HG02588 (cell line): ENCODE data around the gene TBXA2R.
A peak's percentile ranks its signal among the peaks of the same experiment; 100 is the strongest.
"Not testable (repeated sequence)": the region's sequence is repeated elsewhere in the genome, so short reads cannot be mapped to it uniquely, and the experiment has no call there.

ENCODE experiments used
- ATAC-seq: cut with Tn5 transposase; IDR thresholded peaks from one replicate; pipeline ENCODE4 v1.9.1; 2021; ENCODE audit warnings: mild to moderate bottlenecking, moderate library complexity; ENCODE audit not compliant: unreplicated experiment

TBXA2R gene

DNA sequence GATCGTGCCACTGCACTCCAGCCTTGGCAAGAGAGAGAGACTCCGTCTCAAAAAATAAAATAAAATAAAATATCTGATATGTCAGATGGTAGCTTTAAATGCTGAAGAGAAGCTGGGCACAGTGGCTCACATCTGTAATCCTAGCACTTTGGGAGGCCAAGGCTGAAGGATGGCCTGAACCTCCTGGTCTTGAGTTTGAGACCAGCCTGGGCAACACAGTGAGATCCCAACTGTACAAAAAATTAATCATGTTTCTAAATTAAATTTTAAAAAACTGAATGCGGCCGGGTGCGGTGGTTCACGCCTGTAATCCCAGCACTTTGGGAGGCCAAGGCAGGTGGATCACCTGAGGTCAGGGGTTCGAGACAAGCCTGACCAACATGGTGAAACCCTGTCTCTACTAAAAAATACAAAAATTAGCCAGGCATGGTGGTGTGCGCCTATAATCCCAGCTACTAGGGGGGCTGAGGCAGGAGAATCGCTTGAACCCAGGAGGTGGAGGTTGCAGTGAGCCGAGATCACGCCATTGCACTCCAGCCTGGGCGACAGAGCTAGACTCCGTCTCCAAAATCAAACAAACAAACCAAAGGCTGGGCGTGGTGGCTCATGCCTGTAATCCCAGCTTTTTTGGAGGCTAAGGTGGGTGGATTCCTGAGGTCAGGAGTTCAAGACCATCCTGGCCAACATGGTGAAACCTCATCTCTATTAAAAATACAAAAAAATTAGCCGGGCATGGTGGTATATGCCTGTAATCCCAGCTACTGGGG is 22.5 kb downstream of the TBXA2R start:
- ATAC-seq: not testable (repeated sequence)

DNA sequence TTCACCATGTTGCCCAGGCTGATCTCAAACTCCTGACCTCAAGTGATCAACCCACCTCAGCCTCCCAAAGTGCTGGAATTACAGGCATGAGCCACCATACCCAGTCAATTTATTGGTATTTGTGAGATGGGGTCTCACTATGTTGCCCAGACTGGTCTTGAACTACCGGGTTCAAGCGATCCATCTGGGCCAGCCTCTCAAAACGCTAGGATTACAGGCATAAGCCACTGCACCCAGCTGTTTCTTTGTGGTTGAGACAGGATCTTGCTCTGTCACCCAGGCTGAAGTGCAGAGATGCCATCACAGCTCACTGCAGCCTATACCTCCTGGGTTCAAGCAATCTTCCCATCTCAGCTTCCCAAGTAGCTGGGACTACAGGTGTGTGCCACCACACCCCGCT is 24.9 kb downstream of the TBXA2R start:
- ATAC-seq: not testable (repeated sequence)

DNA sequence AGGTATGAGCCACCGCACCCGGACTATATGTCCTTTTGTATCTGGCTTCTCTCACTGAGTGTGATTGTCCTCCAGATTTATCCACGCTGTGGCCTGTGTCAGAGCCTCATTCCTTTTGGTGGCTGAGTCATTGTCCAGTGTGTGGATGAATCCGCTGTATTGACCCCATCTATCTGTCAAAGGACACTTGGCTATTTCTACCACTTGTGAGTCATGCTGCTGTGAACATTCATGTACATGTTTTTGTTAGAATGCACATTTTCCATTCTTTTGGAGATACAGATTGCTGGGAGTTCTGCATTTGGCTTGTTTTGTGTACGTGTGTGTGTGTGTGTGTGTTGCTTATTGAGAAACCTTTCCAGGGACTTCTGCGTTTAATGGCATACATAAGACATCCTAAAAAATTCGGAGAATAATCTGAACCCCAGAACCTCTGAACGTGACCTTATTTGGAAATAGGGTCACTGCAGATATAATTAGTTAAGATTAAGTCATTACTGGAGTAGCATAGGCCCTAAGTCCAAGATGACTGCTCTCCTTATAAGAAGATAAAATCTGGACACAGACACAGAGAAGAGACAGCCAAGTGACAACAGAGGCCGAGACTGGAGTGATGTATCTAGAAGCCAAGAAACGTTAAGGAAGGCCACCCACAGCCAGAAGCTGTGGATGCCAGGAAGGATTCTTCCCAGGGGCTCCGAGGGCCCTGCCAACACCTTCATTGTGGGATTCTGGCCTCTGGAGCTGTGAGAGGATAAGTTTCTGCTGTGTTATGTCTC is 26.3 kb downstream of the TBXA2R start:
- no peak for ATAC-seq

DNA sequence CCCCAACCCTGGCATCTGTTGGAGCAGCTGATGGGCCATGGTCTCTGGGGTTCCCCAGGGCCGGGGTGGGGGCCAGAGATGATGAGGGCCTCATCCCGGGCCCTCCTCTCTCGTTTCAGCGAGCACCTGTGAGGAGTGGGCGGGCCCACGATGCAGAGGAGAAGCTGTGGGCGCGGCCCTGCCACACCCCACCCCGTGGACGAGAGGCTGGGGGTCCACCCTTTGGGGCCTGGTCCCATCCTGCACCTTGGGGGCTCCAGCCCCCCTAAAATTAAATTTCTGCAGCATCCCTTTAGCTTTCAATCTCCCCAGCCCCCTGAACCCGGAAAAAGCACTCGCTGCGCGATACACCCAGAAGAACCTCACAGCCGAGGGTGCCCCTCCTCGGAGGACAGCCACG is 28.3 kb downstream of the TBXA2R start:
- ATAC-seq: no peak

DNA sequence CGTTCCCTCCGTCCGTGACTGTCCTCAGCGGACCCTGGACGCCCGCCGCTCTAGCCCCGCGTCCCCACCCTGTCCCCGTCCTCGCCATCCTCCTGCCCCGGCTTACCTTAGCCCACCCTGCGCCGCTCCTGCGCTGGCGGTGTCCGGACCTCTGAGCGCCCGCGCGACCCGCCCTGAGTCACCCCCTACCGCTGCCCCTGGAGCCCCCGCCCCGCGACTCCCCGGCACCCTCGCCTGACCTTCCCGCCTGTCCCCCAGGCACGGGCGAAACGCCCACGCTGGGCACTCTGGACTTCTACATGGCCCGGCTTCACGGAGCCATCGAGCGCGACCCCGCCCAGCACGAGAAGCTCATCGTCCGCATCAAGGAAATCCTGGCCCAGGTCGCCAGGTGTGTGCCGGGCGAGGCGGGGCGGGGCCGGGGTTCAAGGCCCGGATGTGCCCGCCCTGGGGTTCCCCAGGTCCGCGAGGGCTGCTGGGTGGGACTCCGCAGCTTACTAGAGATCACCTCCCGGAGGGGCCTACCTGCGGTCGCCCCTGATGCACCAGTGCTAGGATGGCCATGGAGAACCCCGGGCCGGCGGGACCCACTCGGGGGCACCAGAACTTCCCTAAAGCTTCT is 28.8 kb downstream of the TBXA2R start:
- ATAC-seq: no peak

DNA sequence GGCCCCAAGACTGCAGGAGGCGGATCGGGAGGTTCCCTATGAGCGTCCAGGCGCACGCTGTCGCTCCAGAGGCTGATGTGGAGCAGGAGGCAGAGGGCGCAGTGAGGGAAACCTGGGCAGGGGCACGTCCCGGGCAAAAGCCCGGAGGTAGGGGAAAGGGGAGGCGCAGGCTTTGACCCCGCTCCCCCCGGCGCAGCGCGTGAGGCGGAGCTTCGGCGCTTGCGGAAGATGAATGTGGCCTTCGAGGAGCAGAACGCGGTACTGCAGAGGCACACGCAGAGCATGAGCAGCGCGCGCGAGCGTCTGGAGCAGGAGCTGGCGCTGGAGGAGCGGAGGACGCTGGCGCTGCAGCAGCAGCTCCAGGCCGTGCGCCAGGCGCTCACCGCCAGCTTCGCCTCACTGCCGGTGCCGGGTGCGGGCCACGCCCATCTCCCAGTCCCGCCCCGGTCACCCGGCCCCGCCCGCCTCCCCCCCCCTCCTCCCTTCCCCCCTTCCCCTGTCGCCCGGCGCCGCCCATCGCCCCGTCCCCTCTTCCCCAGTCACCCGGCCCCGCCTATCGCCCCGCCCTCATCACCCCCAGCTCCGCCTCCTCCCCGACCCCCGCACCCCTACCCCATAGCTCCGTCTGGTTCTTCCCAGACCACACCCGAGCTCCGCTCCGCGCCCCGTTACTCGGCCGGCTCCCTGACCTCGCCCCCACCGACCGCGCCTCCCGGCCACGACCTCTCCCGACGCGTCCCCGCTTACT is 29.8 kb downstream of the TBXA2R start:
- ATAC-seq: no peak

DNA sequence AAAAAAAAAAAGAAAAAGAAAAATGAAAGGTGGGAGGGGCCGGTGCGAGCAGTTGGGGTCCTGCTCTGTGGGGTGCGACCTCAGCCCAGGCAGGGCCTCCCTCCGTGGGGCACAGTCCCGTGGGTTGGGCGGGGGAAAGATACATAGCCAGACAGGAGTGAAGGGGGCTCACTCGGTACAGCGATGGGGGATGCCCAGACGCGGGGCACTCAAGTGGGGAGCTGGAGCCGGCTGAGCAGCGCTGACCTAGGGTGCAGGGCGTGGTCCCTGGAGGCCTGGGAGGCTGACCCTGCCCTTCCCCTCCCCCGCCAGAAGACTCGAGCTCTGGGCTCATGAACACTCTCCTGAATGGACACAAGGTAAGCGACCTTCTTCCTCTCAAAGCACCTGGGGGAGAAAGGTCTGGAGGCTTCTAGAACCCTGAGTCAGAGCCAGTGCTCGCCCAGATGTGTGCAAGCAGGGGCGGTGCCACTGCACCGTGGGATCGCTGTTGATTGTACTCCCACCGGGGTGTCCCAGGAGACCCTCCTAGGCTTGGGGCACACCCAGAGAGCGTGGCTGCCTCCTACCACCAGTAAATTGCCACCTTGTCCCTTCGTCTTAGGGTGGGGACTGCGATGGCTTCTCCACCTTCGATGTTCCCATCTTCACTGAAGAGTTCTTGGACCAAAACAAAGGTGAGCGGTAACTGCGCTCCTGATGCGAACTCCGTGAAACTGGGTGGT is 30.6 kb downstream of the TBXA2R start:
- ATAC-seq: no peak

DNA sequence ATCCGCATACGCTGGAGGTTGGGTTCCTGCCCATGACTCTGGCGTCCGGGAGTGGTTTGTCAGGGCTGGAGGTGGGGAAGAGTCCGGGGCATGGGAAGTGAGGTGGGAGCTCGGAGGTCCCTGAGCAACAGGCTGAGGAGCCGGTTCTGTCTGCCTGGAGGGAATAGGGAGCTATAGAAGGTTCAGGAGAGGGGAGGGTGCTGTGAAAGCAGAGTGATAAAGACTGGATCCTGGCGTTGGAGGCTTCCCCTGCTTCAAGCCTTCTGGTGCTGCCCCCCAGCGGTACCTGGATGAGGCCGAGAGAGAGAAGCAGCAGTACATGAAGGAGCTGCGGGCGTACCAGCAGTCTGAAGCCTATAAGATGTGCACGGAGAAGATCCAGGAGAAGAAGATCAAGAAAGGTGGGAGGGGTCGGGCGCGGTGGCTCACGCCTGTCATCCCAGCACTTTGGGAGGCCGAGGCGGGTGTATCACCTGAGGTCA is 31.4 kb downstream of the TBXA2R start:
- no peak for ATAC-seq

DNA sequence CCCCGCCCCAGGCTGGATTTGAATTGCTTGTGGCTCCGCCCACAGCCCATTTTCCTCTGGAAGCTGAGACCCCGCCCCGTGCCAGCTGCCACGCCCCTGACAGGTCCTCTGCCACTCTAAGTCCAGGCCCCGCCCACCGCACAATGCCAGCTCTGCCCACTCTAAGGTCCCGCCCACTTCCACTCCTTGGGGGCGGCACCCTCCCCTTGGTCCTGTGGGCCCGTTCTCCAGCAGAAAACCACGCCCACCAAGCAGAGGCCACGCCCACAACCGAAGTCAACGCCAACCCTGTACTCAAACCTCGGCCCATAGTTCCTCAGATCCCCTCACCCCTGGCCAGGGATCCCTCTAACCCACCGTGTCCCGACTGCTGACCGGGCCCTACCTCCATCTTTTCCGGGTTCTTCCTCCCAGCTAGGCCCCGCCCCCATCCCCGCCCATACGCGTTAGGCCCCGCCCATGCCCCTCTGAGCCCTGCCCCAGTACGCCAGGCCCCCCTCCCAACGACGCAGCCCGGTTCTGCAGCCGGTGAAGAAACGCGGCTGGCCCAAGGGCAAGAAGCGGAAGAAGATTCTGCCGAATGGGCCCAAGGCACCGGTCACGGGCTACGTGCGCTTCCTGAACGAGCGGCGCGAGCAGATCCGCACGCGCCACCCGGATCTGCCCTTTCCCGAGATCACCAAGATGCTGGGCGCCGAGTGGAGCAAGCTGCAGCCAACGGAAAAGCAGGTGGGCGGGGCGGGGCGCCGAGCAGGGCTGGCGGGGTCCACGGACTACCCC is 32.6 kb downstream of the TBXA2R start:
- ATAC-seq: no peak

DNA sequence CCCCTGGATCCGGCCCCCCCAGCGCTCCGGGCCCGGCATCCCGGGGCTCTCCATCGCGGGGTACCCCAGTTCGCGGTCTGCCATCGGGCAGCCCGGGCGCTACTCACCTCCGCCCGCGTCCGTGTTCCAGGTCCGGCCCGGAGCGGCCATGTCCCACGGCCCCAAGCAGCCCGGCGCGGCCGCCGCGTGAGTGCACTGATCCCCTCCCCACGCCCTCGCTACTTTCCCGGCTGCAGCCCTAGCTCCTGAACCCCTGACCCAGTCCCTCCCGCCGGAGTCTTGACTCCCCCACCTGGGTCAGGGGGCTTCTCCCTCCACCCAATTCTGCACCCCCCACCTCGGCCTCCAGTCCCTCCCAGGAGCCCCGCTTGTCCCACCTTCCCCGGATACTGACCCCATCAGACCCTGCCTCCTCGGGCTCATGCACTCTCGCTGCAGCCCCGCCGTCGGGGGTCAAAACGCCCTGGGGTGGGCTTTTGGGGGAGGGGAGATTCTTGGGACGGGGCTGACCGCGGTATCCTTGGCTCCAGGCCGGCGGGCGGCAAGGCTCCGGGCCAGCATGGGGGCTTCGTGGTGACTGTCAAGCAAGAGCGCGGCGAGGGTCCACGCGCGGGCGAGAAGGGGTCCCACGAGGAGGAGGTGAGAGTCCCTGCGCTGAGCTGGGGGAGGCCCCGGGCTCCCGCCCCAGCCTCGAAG is 33.4 kb downstream of the TBXA2R start:
- no peak for ATAC-seq

DNA sequence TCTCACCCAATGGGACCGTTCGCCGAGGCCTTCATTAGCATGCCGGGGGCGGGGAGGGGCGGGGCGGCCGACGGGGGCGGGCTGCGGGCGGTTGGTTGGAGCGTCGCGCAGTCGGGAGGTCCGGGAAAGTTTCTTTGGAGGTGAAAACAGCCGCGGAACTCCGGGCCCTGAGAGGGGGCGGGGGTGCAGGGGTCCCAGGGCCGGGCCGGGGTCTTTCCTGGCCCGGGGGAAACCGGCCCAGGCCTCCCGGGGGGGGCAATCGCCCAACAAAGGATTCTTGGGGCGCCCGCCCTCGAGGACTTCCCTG is 33.9 kb downstream of the TBXA2R start, which contains the start of gene HMG20B:
TSS of gene HMG20B (plus strand) at position 90 of the 307 bp plus-strand sequence. CDS start 366 bp downstream, outside the sequence.
- ATAC-seq: no peak

DNA sequence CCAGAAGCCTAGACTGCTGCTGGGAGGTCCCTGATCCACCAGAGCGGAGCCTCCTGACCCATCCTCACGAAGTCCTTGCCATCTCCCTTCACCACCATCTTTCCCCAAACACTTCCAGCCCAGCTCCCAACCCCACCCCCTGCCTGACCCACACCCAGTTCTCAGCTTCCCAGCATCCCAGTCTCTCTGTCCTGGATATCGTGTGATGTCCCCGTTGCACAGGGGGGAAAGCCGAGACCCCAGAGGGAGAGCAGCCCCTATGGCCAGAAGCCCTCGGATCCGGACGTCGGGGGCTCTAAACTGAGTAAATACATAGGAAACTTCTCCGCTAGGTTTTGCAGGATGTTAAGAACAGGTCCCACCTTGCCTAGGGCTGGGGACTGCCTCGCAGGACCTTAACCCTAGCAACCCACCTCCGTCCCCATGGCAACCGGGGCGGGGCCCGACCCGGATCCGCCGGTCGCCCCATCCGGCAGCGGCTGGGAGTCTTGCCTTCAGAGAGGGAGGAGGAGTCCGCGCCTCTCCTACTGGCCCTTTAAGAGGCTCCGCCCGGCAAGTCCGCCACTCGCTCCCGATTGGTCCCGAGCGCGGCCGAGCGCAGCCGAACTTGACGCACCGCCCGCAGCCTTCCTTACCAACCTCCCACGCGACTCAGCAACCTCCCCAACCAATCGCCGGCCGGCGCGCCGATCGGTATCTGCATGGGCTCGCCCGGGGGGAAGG is 34.4 kb downstream of the TBXA2R start:
- ATAC-seq: peak; percentile 83

DNA sequence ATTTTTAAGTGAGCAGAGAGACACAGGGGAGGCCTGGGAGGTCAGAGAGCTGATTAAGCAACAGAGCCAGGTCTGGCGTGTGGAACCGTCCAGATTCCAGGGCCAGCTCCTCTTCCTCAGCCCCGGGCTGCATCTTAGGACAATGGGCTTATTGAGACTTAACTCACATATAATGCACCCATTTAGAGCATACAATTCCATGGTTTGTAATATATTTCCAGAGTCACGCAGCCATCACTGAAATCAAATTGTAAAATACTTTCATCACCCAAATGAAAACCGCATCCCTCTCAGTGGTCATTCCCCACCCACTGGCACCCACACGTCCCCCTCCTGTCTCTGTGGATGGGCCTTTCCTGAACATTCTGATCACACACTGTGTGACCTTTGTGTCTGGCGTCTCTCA is 36.1 kb downstream of the TBXA2R start:
- ATAC-seq: no peak

DNA sequence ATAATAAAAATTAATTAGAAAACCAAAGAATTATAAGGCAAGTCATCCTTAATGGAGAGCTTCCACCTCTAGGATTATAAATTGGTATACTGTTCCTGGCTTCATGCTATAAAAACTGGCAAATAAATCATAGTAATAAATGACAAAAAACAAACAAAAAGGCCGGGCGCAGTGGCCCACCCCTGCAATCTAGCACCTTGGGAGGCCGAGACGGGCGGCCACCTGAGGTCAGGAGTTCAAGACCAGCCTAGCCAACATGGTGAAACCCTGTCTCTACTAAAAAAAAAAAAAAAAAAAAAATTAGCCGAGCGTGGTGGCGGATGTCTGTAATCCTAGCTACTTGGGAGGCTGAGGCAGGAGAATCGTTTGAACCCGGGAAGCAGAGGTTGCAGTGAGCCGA is 36.6 kb downstream of the TBXA2R start:
- ATAC-seq: not testable (repeated sequence)

DNA sequence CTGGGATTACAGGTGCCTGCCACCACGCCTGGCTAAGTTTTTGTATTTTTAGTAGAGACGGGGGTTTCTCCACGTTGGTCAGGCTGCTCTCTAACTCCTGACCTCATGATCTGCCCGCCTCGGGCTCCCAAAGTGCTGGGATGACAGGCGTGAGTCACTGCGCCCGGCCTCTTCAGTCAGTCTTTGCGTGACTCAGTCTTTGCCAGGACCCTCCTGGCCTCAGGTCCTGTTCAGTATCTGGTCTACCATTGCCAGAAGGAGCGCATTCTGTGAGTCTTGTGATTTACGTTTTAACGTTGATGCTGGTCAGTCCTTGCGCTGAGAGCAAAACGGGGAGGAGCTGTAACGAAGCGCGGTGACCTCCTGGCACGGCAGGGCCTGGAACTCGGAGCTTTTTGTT is 41.5 kb downstream of the TBXA2R start:
- no peak for ATAC-seq

DNA sequence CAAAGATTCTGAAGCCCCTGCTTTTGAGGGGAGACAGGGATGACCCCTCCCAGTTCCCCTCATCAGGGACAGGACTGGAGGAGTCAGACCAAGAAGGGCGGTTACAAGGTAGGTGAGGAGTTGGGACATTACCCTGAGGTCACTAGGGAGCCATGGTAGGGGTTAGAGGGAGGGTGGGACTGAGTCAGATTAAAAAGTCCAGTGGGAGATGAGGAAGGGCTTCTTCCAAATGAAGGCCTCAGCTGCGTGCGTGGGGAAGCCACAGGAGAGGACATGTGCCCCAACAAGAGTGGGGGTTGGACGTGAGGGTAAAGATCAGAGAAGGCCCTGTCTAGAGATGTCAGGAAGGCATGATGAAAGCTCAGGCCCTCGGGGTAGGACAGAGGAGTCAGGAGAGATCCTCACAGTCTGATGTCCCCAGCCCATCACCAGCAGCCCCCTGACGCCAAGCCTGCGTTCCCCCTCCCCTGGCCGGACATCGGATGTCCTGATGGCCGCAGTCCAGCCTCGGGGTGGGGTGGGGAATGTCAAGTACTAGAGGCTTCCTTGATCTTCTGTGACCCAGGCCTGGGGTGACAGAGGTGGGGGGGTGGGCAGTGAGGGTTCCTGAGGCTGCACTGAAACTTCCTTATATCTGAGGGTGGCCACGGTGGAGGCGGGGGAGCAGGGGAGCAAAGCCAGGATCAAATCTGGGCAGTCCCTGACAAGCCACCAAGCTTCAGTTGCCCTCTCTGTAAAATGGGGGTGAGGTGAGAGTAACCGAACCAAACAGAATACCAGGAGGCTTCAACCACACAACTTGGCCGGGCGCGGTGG is 42.8 kb downstream of the TBXA2R start:
- no peak for ATAC-seq

DNA sequence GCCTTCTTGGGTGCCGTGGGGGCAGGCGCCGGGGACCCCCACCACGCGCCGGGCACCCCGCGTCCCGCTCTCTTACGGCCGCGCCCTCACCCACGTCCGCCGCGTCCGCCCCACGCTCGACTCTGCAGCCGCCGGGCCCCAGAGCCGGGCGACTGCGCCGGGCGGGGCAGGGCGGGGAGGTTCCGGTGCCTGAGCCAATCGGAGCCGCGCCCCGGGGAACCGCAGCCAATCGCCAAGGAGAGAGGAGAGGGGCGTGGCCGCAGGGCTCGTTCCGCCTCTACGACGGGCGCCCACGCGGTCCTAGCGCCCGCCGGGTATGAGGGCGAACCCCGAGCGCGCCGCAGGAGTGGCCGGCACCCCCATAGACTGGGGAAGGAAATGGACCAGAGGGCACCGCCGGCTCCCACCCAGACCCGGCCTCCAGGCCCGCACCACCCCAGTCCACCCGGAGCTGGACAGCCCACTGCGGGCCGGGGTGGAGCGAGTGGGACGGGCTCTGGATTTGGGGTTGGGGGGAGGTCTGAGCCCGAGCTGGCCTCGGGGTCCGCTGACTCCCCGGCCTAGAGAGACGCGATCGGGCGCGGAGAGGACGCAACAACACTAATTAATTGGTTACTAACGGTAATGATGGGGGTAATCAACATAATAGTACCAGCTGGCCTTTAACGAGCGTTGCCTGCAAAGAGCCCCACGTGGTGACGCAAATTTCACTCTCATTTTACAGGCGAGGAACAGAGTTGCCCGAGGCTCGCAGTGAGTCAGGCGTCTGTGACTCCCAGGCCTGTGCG is 49.0 kb downstream of the TBXA2R start, which contains the start of gene MFSD12:
TSS of gene MFSD12 (minus strand) at position 126 of the 788 bp plus-strand sequence. CDS start 183 bp downstream, outside the sequence.
- peak; percentile 79 for ATAC-seq
